H1 (cell line): ENCODE data around the gene CABP1. TPM values are rescaled to one million over a fixed set of nuclear protein-coding genes. Genes with fewer than 3 reads are reported as not detected.
"Not testable (repeated sequence)": the region's sequence is repeated elsewhere in the genome, so short reads cannot be mapped to it uniquely, and the experiment has no call there.

Experiments used
- CTCF ChIA-PET: fragments of 300-600 bp; sonication (Branson Sonifier 250); formaldehyde crosslinking; loops from one replicate; lab custom pipeline; 2021; ENCODE audit not compliant: partially characterized antibody; lab: Charles Lee
- POLR2A ChIA-PET: fragments of 300-600 bp; sonication (Branson Sonifier 250); formaldehyde crosslinking; loops from one replicate; lab custom pipeline; 2021; ENCODE audit warnings: inconsistent platforms; ENCODE audit not compliant: partially characterized antibody; lab: Charles Lee
- DNase-seq, 2 experiments: peaks; one replicate each; pipeline versions ENCODE4 v3.0.0 to v3.0.0-alpha.2; 2010 to 2022; ENCODE audit warnings: low spot score in 2 of 2, low read depth in 1 of 2, mixed read lengths in 1 of 2
- FAIRE-seq: peaks from 2 replicates; lab custom pipeline; 2011; peaks lifted over from hg19 to GRCh38; lab: Jason Lieb, UNC
- H2AFZ ChIP-seq: 2 replicates; pipeline ENCODE4 v1.8.1; 2012; ENCODE audit warnings: low read length, inconsistent platforms
- H2AK5ac ChIP-seq: 2 replicates; pipeline ENCODE4 v1.6.1; 2013; ENCODE audit warnings: low read depth, low read length
- H2BK120ac ChIP-seq: replicated peaks from 2 replicates; pipeline ENCODE3; 2013; ENCODE audit warnings: low read depth, low read length, inconsistent platforms
- H2BK12ac ChIP-seq: 2 replicates; pipeline ENCODE4 v1.6.1; 2013; ENCODE audit warnings: low read depth, low read length
- H2BK15ac ChIP-seq: 2 replicates; pipeline ENCODE4 v1.6.1; 2013; ENCODE audit warnings: low read length
- H2BK20ac ChIP-seq: 2 replicates; pipeline ENCODE4 v1.6.1; 2013; ENCODE audit warnings: low read length
- H2BK5ac ChIP-seq: 2 replicates; pipeline ENCODE4 v1.6.1; 2013; ENCODE audit warnings: low read depth, low read length
- H3K14ac ChIP-seq: 2 replicates; pipeline ENCODE4 v1.6.1; 2013; ENCODE audit warnings: inconsistent platforms; ENCODE audit not compliant: insufficient read length
- H3K18ac ChIP-seq: 2 replicates; pipeline ENCODE4 v1.6.1; 2013; ENCODE audit warnings: low read length; ENCODE audit errors: extremely low read depth
- H3K23ac ChIP-seq: 2 replicates; pipeline ENCODE4 v1.6.1; 2013; ENCODE audit warnings: inconsistent platforms; ENCODE audit not compliant: insufficient read length
- H3K23me2 ChIP-seq: 2 replicates; pipeline ENCODE4 v1.6.1; 2013; ENCODE audit warnings: low read depth, low read length
- H3K27ac ChIP-seq: 2 replicates; pipeline ENCODE4 v1.6.1; 2011; ENCODE audit warnings: low read depth, low read length, inconsistent platforms
- H3K27me3 ChIP-seq, 4 experiments: replicated peaks in 1 of 4; 1 replicate in 1 of 4; 2 replicates in 3 of 4; pipeline versions ENCODE4 v1.6.1 to v1.8.1; 2011 to 2013; ENCODE audit warnings: low read length in 3 of 4, mild to moderate bottlenecking in 3 of 4, inconsistent platforms in 2 of 4, mixed read lengths in 2 of 4, moderate library complexity in 1 of 4; ENCODE audit not compliant: control insufficient read depth in 3 of 4, insufficient read depth in 3 of 4; ENCODE audit errors: extremely low read depth in 1 of 4
- H3K36me3 ChIP-seq, 4 experiments: 2 replicates each; pipeline versions ENCODE4 v1.6.1 to v1.8.1; 2011 to 2013; ENCODE audit warnings: mild to moderate bottlenecking in 4 of 4, low read length in 3 of 4, moderate library complexity in 2 of 4, control low read depth in 1 of 4, inconsistent platforms in 1 of 4; ENCODE audit not compliant: insufficient read depth in 4 of 4, control insufficient read depth in 2 of 4
- H3K4ac ChIP-seq: replicated peaks from 2 replicates; pipeline ENCODE3; 2013; ENCODE audit warnings: low read length, low read depth, mixed read lengths, inconsistent platforms; ENCODE audit not compliant: insufficient read length
- H3K4me1 ChIP-seq, 4 experiments: replicated peaks in 1 of 4; 1 replicate in 1 of 4; 2 replicates in 3 of 4; pipeline versions ENCODE4 v1.6.1 to v1.8.1; 2011 to 2013; ENCODE audit warnings: low read length in 3 of 4, inconsistent platforms in 2 of 4, mixed read lengths in 1 of 4; ENCODE audit not compliant: insufficient read depth in 4 of 4, control insufficient read depth in 3 of 4
- H3K4me2 ChIP-seq, 2 experiments: 2 replicates each; pipeline versions ENCODE4 v1.6.1 to v1.8.1; 2011 to 2013; ENCODE audit warnings: low read depth in 2 of 2, low read length in 2 of 2, control low read depth in 1 of 2, inconsistent platforms in 1 of 2, mild to moderate bottlenecking in 1 of 2; ENCODE audit not compliant: insufficient read depth in 1 of 2
- H3K4me3 ChIP-seq, 4 experiments: fragments of 200-600, 300-600 bp in 1 of 4; sonication (generic), shearing (Covaris generic), sonication (Bioruptor Twin) in 1 of 4; 2 replicates each; pipeline versions ENCODE4 v1.5.1 to v1.8.1; 2011 to 2016; ENCODE audit warnings: low read length in 4 of 4, low read depth in 3 of 4, control low read depth in 2 of 4, inconsistent platforms in 2 of 4, mild to moderate bottlenecking in 2 of 4, mixed read lengths in 1 of 4, moderate library complexity in 1 of 4; ENCODE audit not compliant: insufficient read depth in 2 of 4; ENCODE audit errors: extremely low read depth in 1 of 4
- H3K56ac ChIP-seq: replicated peaks from 2 replicates; pipeline ENCODE3; 2013; ENCODE audit warnings: low read depth, mild to moderate bottlenecking, mixed read lengths, low read length, inconsistent platforms; ENCODE audit not compliant: insufficient read length
- H3K79me1 ChIP-seq: 2 replicates; pipeline ENCODE4 v1.6.1; 2013; ENCODE audit warnings: low read depth, low read length, control low read depth
- H3K79me2 ChIP-seq, 2 experiments: 2 replicates each; pipeline versions ENCODE4 v1.6.1 to v1.8.1; 2012 to 2013; ENCODE audit warnings: low read length in 2 of 2, mild to moderate bottlenecking in 2 of 2, inconsistent platforms in 1 of 2; ENCODE audit not compliant: insufficient read depth in 2 of 2, control insufficient read depth in 1 of 2
- H3K9ac ChIP-seq, 4 experiments: replicated peaks in 1 of 4; 1 replicate in 1 of 4; 2 replicates in 3 of 4; pipeline versions ENCODE4 v1.6.1 to v1.8.1; 2011 to 2013; ENCODE audit warnings: low read depth in 3 of 4, low read length in 3 of 4, control low read depth in 2 of 4, mild to moderate bottlenecking in 2 of 4, moderate library complexity in 2 of 4, inconsistent platforms in 1 of 4; ENCODE audit errors: extremely low read depth in 1 of 4
- H3K9me3 ChIP-seq, 2 experiments: 2 replicates each; pipeline versions ENCODE4 v1.6.1 to v1.8.1; 2012 to 2013; ENCODE audit warnings: mild to moderate bottlenecking in 2 of 2, moderate library complexity in 2 of 2, control low read depth in 1 of 2, inconsistent platforms in 1 of 2, low read depth in 1 of 2, low read length in 1 of 2, mixed read lengths in 1 of 2; ENCODE audit not compliant: insufficient read depth in 2 of 2
- H4K20me1 ChIP-seq, 2 experiments: replicated peaks in 1 of 2; 2 replicates each; pipeline versions ENCODE3 to v1.8.1; 2011 to 2013; ENCODE audit warnings: inconsistent platforms in 2 of 2, low read length in 2 of 2, mild to moderate bottlenecking in 1 of 2; ENCODE audit not compliant: insufficient read depth in 2 of 2, control insufficient read depth in 1 of 2
- H4K5ac ChIP-seq: 2 replicates; pipeline ENCODE4 v1.6.1; 2013; ENCODE audit warnings: low read length, low read depth, mixed read lengths, inconsistent platforms; ENCODE audit not compliant: insufficient read length
- H4K8ac ChIP-seq: 2 replicates; pipeline ENCODE4 v1.8.0; 2013; ENCODE audit warnings: mild to moderate bottlenecking, moderate library complexity, low read length, inconsistent platforms; ENCODE audit not compliant: insufficient read depth; ENCODE audit errors: extremely low read depth
- H4K91ac ChIP-seq: replicated peaks from 2 replicates; pipeline ENCODE3; 2013; ENCODE audit warnings: low read length, mixed read lengths, inconsistent platforms; ENCODE audit not compliant: insufficient read length
- WGBS, 2 experiments: shearing (Covaris generic) in 1 of 2; methylation state at CpG; one replicate each; pipeline versions ENCODE4 v1.1.6 to v1.1.7; 2013 to 2015; ENCODE audit warnings: low lambda C conversion rate in 2 of 2, mixed read lengths in 2 of 2, inconsistent platforms in 1 of 2, low coverage in 1 of 2, missing lambda C conversion rate in 1 of 2; ENCODE audit not compliant: insufficient replicate concordance in 2 of 2, insufficient coverage in 1 of 2, insufficient read length in 1 of 2; ENCODE audit errors: extremely low coverage in 1 of 2, missing lambda C conversion rate in 1 of 2; 5-methylcytosine and 5-hydroxymethylcytosine counted together
- polyA plus RNA-seq, 7 experiments: library from polyadenylated mRNA; depleted of rRNA in 3 of 7; stranded (reverse) in 5 of 7; unstranded in 2 of 7; fragments of >200 nt in 5 of 7; fragments of 200-250 nt in 2 of 7; gene quantifications; 1 replicate in 5 of 7; 2 replicates in 1 of 7; 4 replicates in 1 of 7; pipeline versions ENCODE4 v1.2.1 to v1.2.3, GENCODE V29; 2011 to 2013; ENCODE audit warnings: missing spikeins in 2 of 7, mixed read lengths in 2 of 7
- total RNA-seq: library from RNA; stranded (reverse); fragmentation: NEBNext Ultra II Directional; extraction: Animal tissue kit (Norgen Biotek cat#: 25700); gene quantifications from 2 replicates; pipeline ENCODE4 v1.2.1, GENCODE V29; 2021

The CABP1 gene
- total and polyA plus RNA-seq, 2 of the 8 experiments (the other 6 are each of a cell fraction or from before 2014, with no cell fraction given) = 3.9 to 7.4 TPM

- H3K4me1 ChIP-seq, H2BK20ac ChIP-seq, H2BK5ac ChIP-seq, H3K4me3 ChIP-seq, H4K8ac ChIP-seq, H2BK120ac ChIP-seq, H3K23ac ChIP-seq, H3K36me3 ChIP-seq, H2AK5ac ChIP-seq, H4K91ac ChIP-seq, H4K5ac ChIP-seq, H2BK12ac ChIP-seq, H3K14ac ChIP-seq, H3K9me3 ChIP-seq, H4K20me1 ChIP-seq, H3K27ac ChIP-seq, H2BK15ac ChIP-seq, H3K79me2 ChIP-seq, H3K4me2 ChIP-seq, FAIRE-seq, DNase-seq, H3K9ac ChIP-seq, H3K79me1 ChIP-seq, H3K4ac ChIP-seq, H3K27me3 ChIP-seq, H3K18ac ChIP-seq, H3K56ac ChIP-seq, H2AFZ ChIP-seq, H3K23me2 ChIP-seq: not testable (repeated sequence)
- CTCF ChIA-PET = interaction anchor here (0.7 to 1.6 kb wide), 2 partner anchors 17 to 356 kb away, joined by 3 to 7 read pairs; no protein-coding TSS in a partner anchor
- POLR2A ChIA-PET = interaction anchor here (0.6 kb wide), 1 partner anchor 136 kb away, joined by 3 read pairs; no protein-coding TSS in a partner anchor
- 91% methylated on average over 3 of the region's 3 CpGs; no CpG with 5 or more reads in 1 of the 2 experiments for WGBS, 2 experiments
These were observed 23.2 kb upstream of the CABP1 start for GRCh38 chr12:120617193-120617592.

- not testable (repeated sequence) for H3K79me1 ChIP-seq, DNase-seq, H2BK20ac ChIP-seq, H2AFZ ChIP-seq, H3K9me3 ChIP-seq, FAIRE-seq, H2BK120ac ChIP-seq, H3K9ac ChIP-seq, H3K4ac ChIP-seq, H2BK12ac ChIP-seq, H3K56ac ChIP-seq, H3K4me3 ChIP-seq, H3K27me3 ChIP-seq, H3K79me2 ChIP-seq, H3K23ac ChIP-seq, H3K18ac ChIP-seq, H3K14ac ChIP-seq, H3K36me3 ChIP-seq, H2BK5ac ChIP-seq, H3K4me2 ChIP-seq, H3K23me2 ChIP-seq, H4K91ac ChIP-seq, H2BK15ac ChIP-seq, H3K4me1 ChIP-seq, H4K5ac ChIP-seq, H2AK5ac ChIP-seq, H4K20me1 ChIP-seq, H4K8ac ChIP-seq, H3K27ac ChIP-seq
- CTCF ChIA-PET = interaction anchor here (0.6 to 1.6 kb wide), 2 partner anchors 18 to 312 kb away, joined by 3 to 7 read pairs; no protein-coding TSS in a partner anchor
- POLR2A ChIA-PET = interaction anchor here (0.6 kb wide), 1 partner anchor 135 kb away, joined by 3 read pairs; no protein-coding TSS in a partner anchor
- 96% methylated on average over 4 of the region's 4 CpGs; no CpG with 5 or more reads in 1 of the 2 experiments for WGBS, 2 experiments
These were observed 22.7 kb upstream of the CABP1 start for GRCh38 chr12:120617767-120618166.
